Measurements from ENCODE around the gene TINAG. TPM values are rescaled to one million over a fixed set of nuclear protein-coding genes. Genes with fewer than 3 reads are reported as not detected.
A peak's percentile ranks its signal among the peaks of the same experiment; 100 is the strongest.

TINAG gene
- total RNA-seq, 1 experiment from 2014 or later, result 12.6 TPM

- DNase-seq, result no peak
- H3K36me3 Mint-ChIP-seq (ENCODE audit: insufficient read depth, unreplicated experiment), result no peaks in the 10 kb centered on the region
- TF ChIP-seq CTCF (IDR thresholded peaks at IDR 0.05; ENCODE audit: unreplicated experiment), result no peak
- H3K27me3 Mint-ChIP-seq (ENCODE audit: unreplicated experiment), result no peaks in the 10 kb centered on the region
- no peak overlapping the region for H3K27ac Mint-ChIP-seq (ENCODE audit: unreplicated experiment)
- H3K4me3 Mint-ChIP-seq (ENCODE audit: low read depth, unreplicated experiment), result no peak overlapping the region
- no TSS peak for BruUV-seq (replicated peaks)
- CTCF ChIA-PET, result no interaction called here
- no peaks in the 10 kb centered on the region for H3K9me3 Mint-ChIP-seq (ENCODE audit: low read depth, unreplicated experiment)
- intact Hi-C loops (cut with micrococcal nuclease; ENCODE audit: unreplicated experiment), result no loop called here
- no peaks in the 10 kb centered on the region for H3K4me1 Mint-ChIP-seq (ENCODE audit: low read depth, unreplicated experiment)
These were observed 33.9 kb upstream of the TINAG start for GRCh38 chr6:54274383-54274782.

GRCh38 chr6:54282186-54282585 is 26.1 kb upstream of the TINAG start:
- H3K4me3 Mint-ChIP-seq (ENCODE audit: low read depth, unreplicated experiment), result no peak overlapping the region
- CTCF ChIA-PET, result interaction anchor here (1.2 to 1.3 kb wide), 2 partner anchors 9 to 296 kb away, joined by 4 to 6 read pairs; no protein-coding TSS in a partner anchor
- no peaks in the 10 kb centered on the region for H3K27me3 Mint-ChIP-seq (ENCODE audit: unreplicated experiment)
- H3K9me3 Mint-ChIP-seq (ENCODE audit: low read depth, unreplicated experiment), result no peaks in the 10 kb centered on the region
- intact Hi-C loops (cut with micrococcal nuclease; ENCODE audit: unreplicated experiment), result no loop called here
- peak overlapping the region; percentile 28 for H3K27ac Mint-ChIP-seq (ENCODE audit: unreplicated experiment)
- no TSS peak for BruUV-seq (replicated peaks)
- no peaks in the 10 kb centered on the region for H3K36me3 Mint-ChIP-seq (ENCODE audit: insufficient read depth, unreplicated experiment)
- peaks cover 35% of the 10 kb centered on the region for H3K4me1 Mint-ChIP-seq (ENCODE audit: low read depth, unreplicated experiment)
- TF ChIP-seq CTCF (IDR thresholded peaks at IDR 0.05; ENCODE audit: unreplicated experiment), result no peak
- DNase-seq, result no peak

- no peak for DNase-seq
- no peaks in the 10 kb centered on the region for H3K27me3 Mint-ChIP-seq (ENCODE audit: unreplicated experiment)
- intact Hi-C loops (cut with micrococcal nuclease; ENCODE audit: unreplicated experiment), result no loop called here
- no peak for TF ChIP-seq CTCF (IDR thresholded peaks at IDR 0.05; ENCODE audit: unreplicated experiment)
- no TSS peak for BruUV-seq (replicated peaks)
- no peak overlapping the region for H3K27ac Mint-ChIP-seq (ENCODE audit: unreplicated experiment)
- no peak overlapping the region for H3K4me3 Mint-ChIP-seq (ENCODE audit: low read depth, unreplicated experiment)
- H3K4me1 Mint-ChIP-seq (ENCODE audit: low read depth, unreplicated experiment), result peaks cover 44% of the 10 kb centered on the region
- H3K9me3 Mint-ChIP-seq (ENCODE audit: low read depth, unreplicated experiment), result no peaks in the 10 kb centered on the region
- H3K36me3 Mint-ChIP-seq (ENCODE audit: insufficient read depth, unreplicated experiment), result no peaks in the 10 kb centered on the region
- CTCF ChIA-PET, result no interaction called here
These were observed 23.9 kb upstream of the TINAG start for GRCh38 chr6:54284161-54284860.

GRCh38 chr6:54285595-54285994 is 22.6 kb upstream of the TINAG start:
- no peak overlapping the region for H3K27ac Mint-ChIP-seq (ENCODE audit: unreplicated experiment)
- H3K27me3 Mint-ChIP-seq (ENCODE audit: unreplicated experiment), result no peaks in the 10 kb centered on the region
- no peak overlapping the region for H3K4me3 Mint-ChIP-seq (ENCODE audit: low read depth, unreplicated experiment)
- peaks cover 44% of the 10 kb centered on the region for H3K4me1 Mint-ChIP-seq (ENCODE audit: low read depth, unreplicated experiment)
- H3K36me3 Mint-ChIP-seq (ENCODE audit: insufficient read depth, unreplicated experiment), result no peaks in the 10 kb centered on the region
- H3K9me3 Mint-ChIP-seq (ENCODE audit: low read depth, unreplicated experiment), result no peaks in the 10 kb centered on the region
- no peak for DNase-seq
- BruUV-seq (replicated peaks), result no TSS peak
- intact Hi-C loops (cut with micrococcal nuclease; ENCODE audit: unreplicated experiment), result no loop called here
- CTCF ChIA-PET, result interaction anchor here (1.2 kb wide), 1 partner anchor 15 kb away, joined by 3 read pairs; no protein-coding TSS in a partner anchor
- no peak for TF ChIP-seq CTCF (IDR thresholded peaks at IDR 0.05; ENCODE audit: unreplicated experiment)

All from Calu3 (cell line).